ENCODE measurements around the gene PRDM13. TPM values are rescaled to one million over a fixed set of nuclear protein-coding genes. Genes with fewer than 3 reads are reported as not detected.

PRDM13 gene
- total RNA-seq = 0.04 TPM in 1 of 2 replicates, not detected in the other

- Histone ChIP-seq H3K36me3 (ENCODE audit: control insufficient read depth, insufficient read depth, low read length) (no peaks in the 10 kb centered on the region), H3K4me3 (ENCODE audit: low read depth, low read length) (no peak within 1 kb of the TSS), H3K27me3 (ENCODE audit: control insufficient read depth, insufficient read depth, low read length) (peaks cover 92% of the 10 kb centered on the region)
- DNase-seq (ENCODE audit: low read depth) = no peak
- TF ChIP-seq CTCF (IDR thresholded peaks at IDR 0.05; ENCODE audit: insufficient read depth, low read length, poor library complexity, severe bottlenecking) = no peak
Measured at GRCh38 chr6:99606656-99607415, at the start of gene PRDM13. TSS of gene PRDM13 (plus strand) at chr6:99606833. CDS start at chr6:99607035, 202 bp downstream.

- H3K36me3 ChIP-seq (ENCODE audit: control insufficient read depth, insufficient read depth, low read length) = no peaks in the 10 kb centered on the region
- H3K27me3 ChIP-seq (ENCODE audit: control insufficient read depth, insufficient read depth, low read length) = no peaks in the 10 kb centered on the region
- no peak overlapping the region for H3K4me3 ChIP-seq (ENCODE audit: low read depth, low read length)
- TF ChIP-seq CTCF (IDR thresholded peaks at IDR 0.05; ENCODE audit: insufficient read depth, low read length, poor library complexity, severe bottlenecking) = no peak
- DNase-seq (ENCODE audit: low read depth) = no peak
Measured at GRCh38 chr6:99559057-99559456, 47.6 kb upstream of the PRDM13 start.

- TF ChIP-seq CTCF (IDR thresholded peaks at IDR 0.05; ENCODE audit: insufficient read depth, low read length, poor library complexity, severe bottlenecking) = no peak
- no peaks in the 10 kb centered on the region for H3K36me3 ChIP-seq (ENCODE audit: control insufficient read depth, insufficient read depth, low read length)
Measured at GRCh38 chr6:99560668-99561067, 46.0 kb upstream of the PRDM13 start.

GRCh38 chr6:99563056-99563723 lies 43.4 kb upstream of the PRDM13 start:
- no peaks in the 10 kb centered on the region for H3K36me3 ChIP-seq (ENCODE audit: control insufficient read depth, insufficient read depth, low read length)
- no peak overlapping the region for H3K4me3 ChIP-seq (ENCODE audit: low read depth, low read length)
- no peaks in the 10 kb centered on the region for H3K27me3 ChIP-seq (ENCODE audit: control insufficient read depth, insufficient read depth, low read length)
- no peak for TF ChIP-seq CTCF (IDR thresholded peaks at IDR 0.05; ENCODE audit: insufficient read depth, low read length, poor library complexity, severe bottlenecking)
- DNase-seq (ENCODE audit: low read depth) = no peak

More at GRCh38 chr6:99560668-99561067, 46.0 kb upstream of the PRDM13 start:
- DNase-seq (ENCODE audit: low read depth) = no peak
- Histone ChIP-seq H3K27me3 (ENCODE audit: control insufficient read depth, insufficient read depth, low read length) (no peaks in the 10 kb centered on the region), H3K4me3 (ENCODE audit: low read depth, low read length) (no peak overlapping the region)

- peak; percentile 69 for DNase-seq (ENCODE audit: low read depth)
Measured at GRCh38 chr6:99568103-99568933, 38.3 kb upstream of the PRDM13 start, which contains the start of gene CCNC. TSS of gene CCNC (minus strand) at chr6:99568660. CDS start at chr6:99568527, 133 bp downstream.

More at GRCh38 chr6:99568103-99568933, 38.3 kb upstream of the PRDM13 start, which contains the start of gene CCNC:
- Histone ChIP-seq H3K4me3 (ENCODE audit: low read depth, low read length) (peak within 1 kb of the TSS; percentile 99), H3K27me3 (ENCODE audit: control insufficient read depth, insufficient read depth, low read length) (no peaks in the 10 kb centered on the region), H3K36me3 (ENCODE audit: control insufficient read depth, insufficient read depth, low read length) (no peaks in the 10 kb centered on the region)
- TF ChIP-seq CTCF (IDR thresholded peaks at IDR 0.05; ENCODE audit: insufficient read depth, low read length, poor library complexity, severe bottlenecking) = no peak

Data from kidney epithelial cell (primary cell).